B cell (primary cell): ENCODE results near the gene PAPPA. TPM values are rescaled to one million over a fixed set of nuclear protein-coding genes. Genes with fewer than 3 reads are reported as not detected.

Experiments
- ATAC-seq: fragments of 200-7000 bp; cut with Tn5 transposase; one replicate; pipeline ENCODE4 v1.10.0; 2021; ENCODE audit warnings: low read depth, mild to moderate bottlenecking, moderate number of reproducible peaks, moderate library complexity
- CTCF ChIA-PET: fragments of 350-600 bp; sonication (Branson Sonifier 250); formaldehyde crosslinking; loops from one replicate; lab custom pipeline; 2021; ENCODE audit warnings: antibody characterized with exemption, inconsistent platforms; lab: Charles Lee
- POLR2A ChIA-PET: fragments of 350-600 bp; sonication (Branson Sonifier 250); formaldehyde crosslinking; loops from one replicate; lab custom pipeline; 2021; ENCODE audit warnings: antibody characterized with exemption; lab: Charles Lee
- DNase-seq: peaks from one replicate; pipeline ENCODE4 v3.0.0; 2013
- H2AFZ ChIP-seq: 2 replicates; pipeline ENCODE4 v1.6.1; 2012; ENCODE audit warnings: mild to moderate bottlenecking, low read depth, low read length; ENCODE audit not compliant: insufficient read depth, poor library complexity, severe bottlenecking
- H3K27ac ChIP-seq, 2 donors: 1 replicate in 1 of 2; 2 replicates in 1 of 2; pipeline ENCODE4 v1.5.1; 2012 to 2013; ENCODE audit warnings: low read length in 2 of 2, mild to moderate bottlenecking in 2 of 2, moderate library complexity in 1 of 2
- H3K27me3 ChIP-seq, 4 experiments: fragments of 200-600 bp in 1 of 4; sonication (generic) in 1 of 4; replicated peaks in 1 of 4; 1 replicate in 2 of 4; 2 replicates in 2 of 4; pipeline versions ENCODE4 v1.6.1 to v1.7.0; 2013 to 2016; ENCODE audit warnings: low read length in 3 of 4, mild to moderate bottlenecking in 2 of 4, mixed read lengths in 1 of 4, moderate library complexity in 1 of 4; ENCODE audit not compliant: insufficient read depth in 4 of 4, control insufficient read depth in 3 of 4; ENCODE audit errors: control extremely low read depth in 1 of 4
- H3K36me3 ChIP-seq, 2 experiments: replicated peaks in 1 of 2; 1 replicate in 1 of 2; 2 replicates in 1 of 2; pipeline versions ENCODE4 v1.6.1 to v1.7.1; 2013; ENCODE audit warnings: low read length in 1 of 2; ENCODE audit not compliant: insufficient read depth in 2 of 2, control insufficient read depth in 1 of 2; ENCODE audit errors: control extremely low read depth in 1 of 2, extremely low read depth in 1 of 2
- H3K4me1 ChIP-seq, 2 donors: fragments of 200-600 bp in 1 of 2; sonication (generic) in 1 of 2; 1 replicate in 1 of 2; 2 replicates in 1 of 2; pipeline versions ENCODE4 v1.5.1 to v1.6.1; 2013 to 2017; ENCODE audit warnings: low read length in 2 of 2; ENCODE audit not compliant: control insufficient read depth in 2 of 2, insufficient read depth in 2 of 2
- H3K4me2 ChIP-seq: replicated peaks from 2 replicates; pipeline ENCODE3; 2012; ENCODE audit warnings: mild to moderate bottlenecking, low read depth, low read length; ENCODE audit not compliant: poor library complexity, severe bottlenecking
- H3K4me3 ChIP-seq, 5 experiments: fragments of 200-600 bp in 1 of 5; sonication (generic) in 1 of 5; 1 replicate in 3 of 5; 2 replicates in 2 of 5; pipeline versions ENCODE4 v1.5.1 to v1.7.0; 2011 to 2016; ENCODE audit warnings: low read length in 4 of 5, mild to moderate bottlenecking in 4 of 5, low read depth in 2 of 5, control low read depth in 1 of 5, moderate library complexity in 1 of 5; ENCODE audit not compliant: insufficient read depth in 1 of 5; ENCODE audit errors: control extremely low read depth in 1 of 5, extremely low read depth in 1 of 5
- H3K79me2 ChIP-seq: fragments of 200-600 bp; sonication (generic); one replicate; pipeline ENCODE4 v1.6.0; 2016; ENCODE audit warnings: low read length; ENCODE audit not compliant: control insufficient read depth, insufficient read depth
- H3K9ac ChIP-seq: fragments of 200-600 bp; sonication (generic); 2 replicates; pipeline ENCODE4 v1.6.1; 2017; ENCODE audit warnings: mild to moderate bottlenecking, low read length, moderate library complexity
- H3K9me3 ChIP-seq, 3 donors: one replicate each; pipeline versions ENCODE4 v1.6.1 to v1.7.1; 2013; ENCODE audit warnings: low read length in 2 of 3; ENCODE audit not compliant: control insufficient read depth in 2 of 3, insufficient read depth in 1 of 3; ENCODE audit errors: control extremely low read depth in 1 of 3
- H4K20me1 ChIP-seq: 2 replicates; pipeline ENCODE4 v1.6.0; 2012; ENCODE audit warnings: mild to moderate bottlenecking, low read length; ENCODE audit not compliant: insufficient read depth, control insufficient read depth, poor library complexity, severe bottlenecking
- H3K27ac Mint-ChIP-seq: one replicate; pipeline ENCODE4 v1.8.0; 2021; ENCODE audit warnings: mixed read lengths
- H3K27me3 Mint-ChIP-seq: one replicate; pipeline ENCODE4 v1.8.0; 2021; ENCODE audit warnings: mixed read lengths
- H3K4me1 Mint-ChIP-seq: one replicate; pipeline ENCODE4 v1.8.0; 2021; ENCODE audit warnings: mixed read lengths
- H3K4me3 Mint-ChIP-seq: one replicate; pipeline ENCODE4 v1.8.0; 2021; ENCODE audit warnings: mixed read lengths
- H3K9me3 Mint-ChIP-seq: one replicate; pipeline ENCODE4 v1.8.0; 2022; ENCODE audit warnings: mixed read lengths; ENCODE audit not compliant: insufficient read depth
- CTCF ChIP-seq: fragments of 200-600 bp; IDR thresholded peaks from one replicate; pipeline ENCODE4 v1.8.0; 2022; ENCODE audit warnings: antibody characterized with exemption, mild to moderate bottlenecking
- EZH2 ChIP-seq: IDR thresholded peaks from 2 replicates; pipeline ENCODE4 v1.6.1; 2012; ENCODE audit warnings: borderline replicate concordance, low read depth, mild to moderate bottlenecking, moderate library complexity, low read length; ENCODE audit not compliant: insufficient read depth, poor library complexity, severe bottlenecking
- WGBS: methylation state at CpG from one replicate; pipeline ENCODE4 v1.1.5; 2013; ENCODE audit warnings: missing lambda C conversion rate; ENCODE audit not compliant: insufficient coverage; 5-methylcytosine and 5-hydroxymethylcytosine counted together
- intact Hi-C: fragments of 100-400 bp; cut with micrococcal nuclease; formaldehyde crosslinking; loops from one replicate; pipeline ENCODE4 v1.10.0; 2022
- polyA plus RNA-seq: library from polyadenylated mRNA; depleted of rRNA; stranded (reverse); fragments of >200 nt; gene quantifications from 2 replicates; pipeline ENCODE4 v1.2.3, GENCODE V29; 2012
- total RNA-seq, 2 donors: library from RNA; stranded (reverse); fragments of 120-200 nt in 1 of 2; gene quantifications; 1 replicate in 1 of 2; 2 replicates in 1 of 2; pipeline versions ENCODE4 v1.2.3 to v1.2.4, GENCODE V29; 2013 to 2022

PAPPA gene
- total and polyA plus RNA-seq, 2 donors (not counting 1 experiment from before 2014, with no cell fraction given), result not detected

GRCh38 chr9:116365056-116365471, 211.5 kb downstream of the PAPPA start:
- Histone ChIP-seq H4K20me1 (no peaks in the 10 kb centered on the region), H3K4me3 (no peak overlapping the region), H3K79me2 (no peaks in the 10 kb centered on the region), H3K27me3 (no peaks in the 10 kb centered on the region), H3K4me2 (no peak overlapping the region), H2AFZ (no peak overlapping the region), H3K9ac (no peak overlapping the region), H3K4me1 (no peaks in the 10 kb centered on the region), H3K27ac (no peak overlapping the region), H3K9me3 (peaks cover 0 to 3% (median 0%) of the 10 kb centered on the region in 3 donors), H3K36me3 (no peaks in the 10 kb centered on the region)
- TF ChIP-seq EZH2, result no peak
- TF ChIP-seq CTCF, result no peak
- no peak overlapping the region for H3K4me3 Mint-ChIP-seq
- DNase-seq (no peak), ATAC-seq (no peak)
- H3K4me1 Mint-ChIP-seq, result no peaks in the 10 kb centered on the region
- H3K27me3 Mint-ChIP-seq, result no peaks in the 10 kb centered on the region
- ChIA-PET CTCF (no interaction called here), POLR2A (no interaction called here)
- intact Hi-C loops, result no loop called here
- H3K27ac Mint-ChIP-seq, result no peak overlapping the region
- 83% methylated on average over 2 of the region's 9 CpGs for WGBS
- no peaks in the 10 kb centered on the region for H3K9me3 Mint-ChIP-seq

GRCh38 chr9:116366241-116366640, 212.7 kb downstream of the PAPPA start:
- WGBS, result 85% methylated on average over 1 of the region's 1 CpG
- ATAC-seq (no peak), DNase-seq (no peak)
- Histone ChIP-seq H3K4me1 (no peaks in the 10 kb centered on the region), H2AFZ (no peak overlapping the region), H3K27me3 (no peaks in the 10 kb centered on the region), H3K9me3 (peaks cover 0 to 3% (median 0%) of the 10 kb centered on the region in 3 donors), H3K9ac (no peak overlapping the region), H3K36me3 (no peaks in the 10 kb centered on the region), H3K4me3 (no peak overlapping the region), H4K20me1 (no peaks in the 10 kb centered on the region), H3K27ac (no peak overlapping the region), H3K79me2 (no peaks in the 10 kb centered on the region), H3K4me2 (no peak overlapping the region)
- TF ChIP-seq EZH2 (no peak), CTCF (no peak)
- intact Hi-C loops, result no loop called here
- ChIA-PET CTCF (no interaction called here), POLR2A (no interaction called here)
- Mint-ChIP-seq H3K9me3 (no peaks in the 10 kb centered on the region), H3K4me1 (no peaks in the 10 kb centered on the region), H3K27ac (no peak overlapping the region), H3K27me3 (no peaks in the 10 kb centered on the region), H3K4me3 (no peak overlapping the region)
